GM04503 (cell line): ENCODE measurements around the gene SMCO2.

ENCODE experiments used
- DNase-seq: peaks from one replicate; pipeline ENCODE4 v3.0.0-alpha.2; 2012; ENCODE audit warnings: low read depth

SMCO2 gene

GRCh38 chr12:27455589-27455988 is 9.1 kb downstream of the SMCO2 start:
- no peak for DNase-seq

GRCh38 chr12:27456618-27457017 is 10.1 kb downstream of the SMCO2 start:
- DNase-seq = no peak

GRCh38 chr12:27460471-27460978 is 14.0 kb downstream of the SMCO2 start:
- no peak for DNase-seq

GRCh38 chr12:27462151-27462694 is 15.7 kb downstream of the SMCO2 start:
- DNase-seq = no peak

GRCh38 chr12:27462851-27463250 is 16.3 kb downstream of the SMCO2 start:
- DNase-seq = no peak

- DNase-seq = no peak
These were observed 17.1 kb downstream of the SMCO2 start for GRCh38 chr12:27463511-27464219.

GRCh38 chr12:27464220-27464554 is 17.7 kb downstream of the SMCO2 start:
- no peak for DNase-seq

GRCh38 chr12:27467641-27468040 is 21.1 kb downstream of the SMCO2 start:
- no peak for DNase-seq

GRCh38 chr12:27468241-27468640 is 21.7 kb downstream of the SMCO2 start:
- DNase-seq = no peak

- no peak for DNase-seq
These were observed 22.7 kb downstream of the SMCO2 start for GRCh38 chr12:27469176-27469736.

- DNase-seq = no peak
These were observed 26.1 kb downstream of the SMCO2 start for GRCh38 chr12:27472604-27473003.

GRCh38 chr12:27474344-27474743 is 27.8 kb downstream of the SMCO2 start:
- DNase-seq = peak; percentile 62

- DNase-seq = no peak
These were observed 30.5 kb downstream of the SMCO2 start for GRCh38 chr12:27477049-27477448.

- no peak for DNase-seq
These were observed 32.4 kb downstream of the SMCO2 start for GRCh38 chr12:27478949-27479348.

GRCh38 chr12:27480016-27480415 is 33.5 kb downstream of the SMCO2 start:
- no peak for DNase-seq

- no peak for DNase-seq
These were observed 40.4 kb downstream of the SMCO2 start for GRCh38 chr12:27486961-27487360.

- no peak for DNase-seq
These were observed 41.9 kb downstream of the SMCO2 start for GRCh38 chr12:27488479-27488878.

GRCh38 chr12:27491226-27491625 is 44.7 kb downstream of the SMCO2 start:
- DNase-seq = no peak

GRCh38 chr12:27493260-27493940 is 46.9 kb downstream of the SMCO2 start:
- DNase-seq = no peak

GRCh38 chr12:27497446-27497845 is 50.9 kb downstream of the SMCO2 start:
- no peak for DNase-seq

GRCh38 chr12:27498149-27498548 is 51.6 kb downstream of the SMCO2 start:
- DNase-seq = no peak

- DNase-seq = no peak
These were observed 52.2 kb downstream of the SMCO2 start for GRCh38 chr12:27498761-27499160.

- no peak for DNase-seq
These were observed 52.8 kb downstream of the SMCO2 start for GRCh38 chr12:27499377-27499776.
